SK-N-MC (cell line): ENCODE measurements around the gene ZSCAN23.

Source experiments
- EZH2 ChIP-seq: fragments of 200-600 bp; sonication (generic); IDR thresholded peaks from one replicate; pipeline ENCODE4 v1.6.1; 2017; ENCODE audit warnings: antibody characterized with exemption
- POLR2AphosphoS5 ChIP-seq: IDR thresholded peaks from 2 replicates; pipeline ENCODE4 v1.6.1; 2012; ENCODE audit warnings: mild to moderate bottlenecking, low read depth, low read length, borderline replicate concordance

DNA sequence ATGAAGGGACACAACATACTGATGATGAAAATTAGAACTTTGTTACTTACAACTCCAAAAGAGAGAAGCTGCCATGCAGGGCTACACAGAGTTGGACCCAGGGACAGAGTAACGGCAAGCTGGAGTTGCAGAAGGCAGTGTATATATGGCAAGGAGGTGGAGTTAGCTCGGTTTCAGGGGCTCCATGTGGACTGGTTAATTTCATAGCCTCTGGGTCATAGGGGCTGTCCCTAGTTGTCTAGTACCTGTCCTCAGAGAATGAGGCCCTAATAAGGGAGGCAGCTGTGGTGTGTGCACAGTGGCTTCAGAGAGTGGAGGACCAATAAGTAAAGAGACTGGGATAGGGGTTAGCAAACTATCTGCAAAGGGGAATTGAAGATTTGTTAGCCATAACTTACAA lies 35.9 kb downstream of the ZSCAN23 start:
- TF ChIP-seq POLR2AphosphoS5 (no peak), EZH2 (no peak)
